ENCODE measurements around the gene SLC6A4.

SLC6A4 gene

GRCh38 chr17:30212750-30213149 lies 22.7 kb downstream of the SLC6A4 start:
- Histone ChIP-seq H3K4me2 (ENCODE audit: low read length) (no peak overlapping the region), H3K4me1 (ENCODE audit: control insufficient read depth, low read length) (no peaks in the 10 kb centered on the region), H3F3A (ENCODE audit: control insufficient read depth, insufficient read depth) (no peaks in the 10 kb centered on the region), H3K36me3 (ENCODE audit: control insufficient read depth, low read length) (no peaks in the 10 kb centered on the region), H4K20me1 (ENCODE audit: control insufficient read depth, insufficient read depth, low read depth, low read length) (no peaks in the 10 kb centered on the region), H3K9me3 (ENCODE audit: control insufficient read depth, insufficient read depth, low read length) (no peaks in the 10 kb centered on the region), H3K4me3 (ENCODE audit: low read length) (no peak overlapping the region), H3K27me3 (ENCODE audit: control insufficient read depth, low read length) (peaks cover 8% of the 10 kb centered on the region; the same call in 1 of the 2 replicates), H3K9me2 (replicated peaks; ENCODE audit: control insufficient read depth, low read length) (no peaks in the 10 kb centered on the region), H3K27ac (ENCODE audit: low read depth, low read length) (no peak overlapping the region), H3K79me2 (ENCODE audit: control insufficient read depth, low read length) (no peaks in the 10 kb centered on the region)
- TF ChIP-seq, protein P1, sequence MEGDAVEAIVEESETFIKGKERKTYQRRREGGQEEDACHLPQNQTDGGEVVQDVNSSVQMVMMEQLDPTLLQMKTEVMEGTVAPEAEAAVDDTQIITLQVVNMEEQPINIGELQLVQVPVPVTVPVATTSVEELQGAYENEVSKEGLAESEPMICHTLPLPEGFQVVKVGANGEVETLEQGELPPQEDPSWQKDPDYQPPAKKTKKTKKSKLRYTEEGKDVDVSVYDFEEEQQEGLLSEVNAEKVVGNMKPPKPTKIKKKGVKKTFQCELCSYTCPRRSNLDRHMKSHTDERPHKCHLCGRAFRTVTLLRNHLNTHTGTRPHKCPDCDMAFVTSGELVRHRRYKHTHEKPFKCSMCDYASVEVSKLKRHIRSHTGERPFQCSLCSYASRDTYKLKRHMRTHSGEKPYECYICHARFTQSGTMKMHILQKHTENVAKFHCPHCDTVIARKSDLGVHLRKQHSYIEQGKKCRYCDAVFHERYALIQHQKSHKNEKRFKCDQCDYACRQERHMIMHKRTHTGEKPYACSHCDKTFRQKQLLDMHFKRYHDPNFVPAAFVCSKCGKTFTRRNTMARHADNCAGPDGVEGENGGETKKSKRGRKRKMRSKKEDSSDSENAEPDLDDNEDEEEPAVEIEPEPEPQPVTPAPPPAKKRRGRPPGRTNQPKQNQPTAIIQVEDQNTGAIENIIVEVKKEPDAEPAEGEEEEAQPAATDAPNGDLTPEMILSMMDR (IDR thresholded peaks at IDR 0.05; ENCODE audit: low read depth, low read length, poor library complexity, severe bottlenecking) = no peak
- TF ChIP-seq EZH2phosphoT487 (IDR thresholded peaks at IDR 0.05; ENCODE audit: borderline replicate concordance, low read length) = no peak

DNA sequence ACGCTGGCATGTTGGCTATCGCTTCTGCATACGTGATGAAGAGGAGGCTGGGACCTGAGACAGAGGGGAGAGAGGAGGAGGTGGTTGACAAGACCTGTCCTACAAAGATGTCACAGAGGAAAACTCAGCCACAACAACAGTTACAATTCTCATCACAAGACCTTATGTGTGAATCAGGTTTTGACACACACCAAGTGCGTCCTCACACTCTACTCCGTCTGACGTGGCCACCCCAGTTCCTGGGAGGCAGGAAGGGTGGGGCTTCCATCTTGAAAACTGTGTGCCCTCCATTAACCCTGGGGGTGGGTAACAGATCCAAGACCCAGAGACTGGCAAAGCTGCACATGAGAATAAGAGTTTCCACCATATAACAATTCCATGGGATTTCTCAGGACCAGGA lies 24.1 kb downstream of the SLC6A4 start:
- no peaks in the 10 kb centered on the region for H3K79me2 ChIP-seq (ENCODE audit: control insufficient read depth, low read length)
- TF ChIP-seq EZH2phosphoT487 (IDR thresholded peaks at IDR 0.05; ENCODE audit: borderline replicate concordance, low read length) = no peak
- TF ChIP-seq, protein P1 (IDR thresholded peaks at IDR 0.05; ENCODE audit: low read depth, low read length, poor library complexity, severe bottlenecking) = no peak
- no peak overlapping the region for H3K4me2 ChIP-seq (ENCODE audit: low read length)
- no peak overlapping the region for H3K27ac ChIP-seq (ENCODE audit: low read depth, low read length)
- H3K27me3 ChIP-seq (ENCODE audit: control insufficient read depth, low read length) = peaks cover 10% of the 10 kb centered on the region; the same call in 1 of the 2 replicates
- no peak overlapping the region for H3K4me3 ChIP-seq (ENCODE audit: low read length)
- H3K9me2 ChIP-seq (replicated peaks; ENCODE audit: control insufficient read depth, low read length) = no peaks in the 10 kb centered on the region
- H3K4me1 ChIP-seq (ENCODE audit: control insufficient read depth, low read length) = no peaks in the 10 kb centered on the region
- H3K36me3 ChIP-seq (ENCODE audit: control insufficient read depth, low read length) = no peaks in the 10 kb centered on the region
- H3K9me3 ChIP-seq (ENCODE audit: control insufficient read depth, insufficient read depth, low read length) = no peaks in the 10 kb centered on the region
- H3F3A ChIP-seq (ENCODE audit: control insufficient read depth, insufficient read depth) = no peaks in the 10 kb centered on the region
- H4K20me1 ChIP-seq (ENCODE audit: control insufficient read depth, insufficient read depth, low read depth, low read length) = no peaks in the 10 kb centered on the region

- TF ChIP-seq EZH2phosphoT487 (IDR thresholded peaks at IDR 0.05; ENCODE audit: borderline replicate concordance, low read length) = no peak
- TF ChIP-seq, protein P1 (IDR thresholded peaks at IDR 0.05; ENCODE audit: low read depth, low read length, poor library complexity, severe bottlenecking) = no peak
- H3K4me3 ChIP-seq (ENCODE audit: low read length) = no peak overlapping the region
- H3F3A ChIP-seq (ENCODE audit: control insufficient read depth, insufficient read depth) = no peaks in the 10 kb centered on the region
- H3K36me3 ChIP-seq (ENCODE audit: control insufficient read depth, low read length) = no peaks in the 10 kb centered on the region
- H3K4me2 ChIP-seq (ENCODE audit: low read length) = no peak overlapping the region
- H3K4me1 ChIP-seq (ENCODE audit: control insufficient read depth, low read length) = no peaks in the 10 kb centered on the region
- H3K27me3 ChIP-seq (ENCODE audit: control insufficient read depth, low read length) = peaks cover 12% of the 10 kb centered on the region; the same call in 1 of the 2 replicates
- no peaks in the 10 kb centered on the region for H4K20me1 ChIP-seq (ENCODE audit: control insufficient read depth, insufficient read depth, low read depth, low read length)
- H3K9me3 ChIP-seq (ENCODE audit: control insufficient read depth, insufficient read depth, low read length) = no peaks in the 10 kb centered on the region
- no peak overlapping the region for H3K27ac ChIP-seq (ENCODE audit: low read depth, low read length)
- H3K9me2 ChIP-seq (replicated peaks; ENCODE audit: control insufficient read depth, low read length) = no peaks in the 10 kb centered on the region
- no peaks in the 10 kb centered on the region for H3K79me2 ChIP-seq (ENCODE audit: control insufficient read depth, low read length)
Measured at GRCh38 chr17:30210901-30211300, 24.6 kb downstream of the SLC6A4 start.
